H9 (cell line): ENCODE measurements around the gene CHD1. TPM values are rescaled to one million over a fixed set of nuclear protein-coding genes. Genes with fewer than 3 reads are reported as not detected.

Experiments used
- DNase-seq: peaks from one replicate; pipeline ENCODE4 v3.0.0-alpha.2; 2017
- H2AFZ ChIP-seq: one replicate; pipeline ENCODE4 v1.6.1; 2013; ENCODE audit warnings: mild to moderate bottlenecking, low read length, control low read depth, moderate library complexity
- H2AK5ac ChIP-seq: 2 replicates; pipeline ENCODE4 v1.6.1; 2013; ENCODE audit warnings: low read length, control low read depth, mixed read lengths; ENCODE audit not compliant: insufficient read length
- H2BK120ac ChIP-seq: one replicate; pipeline ENCODE4 v1.6.1; 2013; ENCODE audit warnings: low read depth, mild to moderate bottlenecking, low read length, control low read depth, inconsistent platforms; ENCODE audit not compliant: poor library complexity, severe bottlenecking
- H2BK12ac ChIP-seq: 2 replicates; pipeline ENCODE4 v1.6.1; 2013; ENCODE audit warnings: low read length, control low read depth, mixed read lengths, low read depth; ENCODE audit not compliant: insufficient read length
- H2BK15ac ChIP-seq: 2 replicates; pipeline ENCODE4 v1.6.1; 2013; ENCODE audit warnings: low read depth, low read length, control low read depth
- H2BK20ac ChIP-seq: one replicate; pipeline ENCODE4 v1.6.1; 2013; ENCODE audit warnings: low read depth, mild to moderate bottlenecking, low read length, control low read depth, inconsistent platforms; ENCODE audit not compliant: poor library complexity, severe bottlenecking
- H2BK5ac ChIP-seq: 2 replicates; pipeline ENCODE4 v1.6.1; 2013; ENCODE audit warnings: low read length, control low read depth, mixed read lengths; ENCODE audit not compliant: insufficient read length
- H3K14ac ChIP-seq: 2 replicates; pipeline ENCODE4 v1.6.1; 2013; ENCODE audit warnings: low read length, control low read depth; ENCODE audit not compliant: insufficient read depth
- H3K18ac ChIP-seq: 2 replicates; pipeline ENCODE4 v1.6.1; 2013; ENCODE audit warnings: low read depth, mild to moderate bottlenecking, mixed read lengths, low read length, control low read depth; ENCODE audit not compliant: insufficient read length
- H3K23ac ChIP-seq: 2 replicates; pipeline ENCODE4 v1.6.1; 2013; ENCODE audit warnings: low read length, control low read depth, mixed read lengths, low read depth; ENCODE audit not compliant: insufficient read length
- H3K23me2 ChIP-seq: 2 replicates; pipeline ENCODE4 v1.6.1; 2013; ENCODE audit warnings: low read depth, mild to moderate bottlenecking, mixed read lengths, low read length, control low read depth; ENCODE audit not compliant: insufficient read length, poor library complexity, severe bottlenecking
- H3K27ac ChIP-seq: 2 replicates; pipeline ENCODE4 v1.5.1; 2013; ENCODE audit warnings: low read length, control low read depth, mixed read lengths, low read depth; ENCODE audit not compliant: insufficient read length
- H3K27me3 ChIP-seq: 2 replicates; pipeline ENCODE4 v1.6.1; 2013; ENCODE audit warnings: low read length, control low read depth, inconsistent platforms; ENCODE audit not compliant: insufficient read depth
- H3K4ac ChIP-seq: 2 replicates; pipeline ENCODE4 v1.6.1; 2013; ENCODE audit warnings: low read depth, mild to moderate bottlenecking, control low read depth, inconsistent platforms, low read length, moderate library complexity
- H3K4me1 ChIP-seq: 2 replicates; pipeline ENCODE4 v1.6.1; 2013; ENCODE audit warnings: low read length, control low read depth, inconsistent platforms; ENCODE audit not compliant: insufficient read depth
- H3K4me2 ChIP-seq: 2 replicates; pipeline ENCODE4 v1.6.1; 2013; ENCODE audit warnings: low read length, control low read depth, mixed read lengths; ENCODE audit not compliant: insufficient read length, insufficient read depth
- H3K56ac ChIP-seq: 2 replicates; pipeline ENCODE4 v1.6.1; 2013; ENCODE audit warnings: low read depth, mild to moderate bottlenecking, mixed read lengths, low read length, control low read depth; ENCODE audit not compliant: insufficient read length
- H3K79me1 ChIP-seq: 2 replicates; pipeline ENCODE4 v1.6.1; 2013; ENCODE audit warnings: low read depth, mild to moderate bottlenecking, moderate library complexity, low read length, control low read depth, inconsistent platforms; ENCODE audit not compliant: insufficient read depth, poor library complexity, severe bottlenecking
- H3K79me2 ChIP-seq: 2 replicates; pipeline ENCODE4 v1.6.1; 2013; ENCODE audit warnings: low read length, control low read depth, inconsistent platforms; ENCODE audit not compliant: insufficient read depth
- H3K9ac ChIP-seq: 2 replicates; pipeline ENCODE4 v1.6.1; 2013; ENCODE audit warnings: low read length, control low read depth, mixed read lengths; ENCODE audit not compliant: insufficient read length; ENCODE audit errors: extremely low read depth
- H3K9me3 ChIP-seq: one replicate; pipeline ENCODE4 v1.6.1; 2013; ENCODE audit warnings: low read depth, low read length, inconsistent platforms; ENCODE audit not compliant: control insufficient read depth
- H3T11ph ChIP-seq: one replicate; pipeline ENCODE4 v1.6.1; 2013; ENCODE audit warnings: mild to moderate bottlenecking, low read length, control low read depth, inconsistent platforms
- H4K20me1 ChIP-seq: one replicate; pipeline ENCODE4 v1.6.1; 2013; ENCODE audit not compliant: control insufficient read depth, insufficient read length, insufficient read depth
- H4K5ac ChIP-seq: 2 replicates; pipeline ENCODE4 v1.6.1; 2013; ENCODE audit warnings: low read depth, mild to moderate bottlenecking, mixed read lengths, low read length, control low read depth; ENCODE audit not compliant: insufficient read length
- H4K8ac ChIP-seq: replicated peaks from 2 replicates; pipeline ENCODE4 v1.6.1; 2013; ENCODE audit warnings: low read length, control low read depth, mixed read lengths, low read depth; ENCODE audit not compliant: insufficient read length
- H4K91ac ChIP-seq: 2 replicates; pipeline ENCODE4 v1.6.1; 2013; ENCODE audit warnings: low read depth, mild to moderate bottlenecking, moderate library complexity, mixed read lengths, low read length, control low read depth; ENCODE audit not compliant: insufficient read length
- H3K27ac Mint-ChIP-seq, 3 experiments: 2 replicates in 2 of 3; 3 replicates in 1 of 3; pipeline ENCODE4 v1.8.0; 2020 to 2021; ENCODE audit warnings: mixed read lengths in 3 of 3, mild to moderate bottlenecking in 1 of 3, moderate library complexity in 1 of 3
- H3K27me3 Mint-ChIP-seq: 2 replicates; pipeline ENCODE4 v1.8.0; 2021; ENCODE audit warnings: low read depth, mild to moderate bottlenecking, moderate library complexity, mixed read lengths
- H3K36me3 Mint-ChIP-seq, 3 experiments: 2 replicates in 2 of 3; 3 replicates in 1 of 3; pipeline ENCODE4 v1.8.0; 2020 to 2021; ENCODE audit warnings: low read depth in 3 of 3, mixed read lengths in 3 of 3; ENCODE audit not compliant: insufficient read depth in 1 of 3
- H3K4me1 Mint-ChIP-seq, 2 experiments: 2 replicates each; pipeline ENCODE4 v1.8.0; 2020; ENCODE audit warnings: mixed read lengths in 2 of 2
- H3K4me3 Mint-ChIP-seq, 2 experiments: 2 replicates in 1 of 2; 3 replicates in 1 of 2; pipeline ENCODE4 v1.8.0; 2020 to 2021; ENCODE audit warnings: mild to moderate bottlenecking in 2 of 2, mixed read lengths in 2 of 2, moderate library complexity in 1 of 2
- H3K9me3 Mint-ChIP-seq, 2 experiments: 2 replicates in 1 of 2; 3 replicates in 1 of 2; pipeline ENCODE4 v1.8.0; 2020; ENCODE audit warnings: mild to moderate bottlenecking in 2 of 2, mixed read lengths in 2 of 2, moderate library complexity in 1 of 2
- WGBS: extraction: QIAGEN DNeasy Blood & Tissue Kit; methylation state at CpG from one replicate; pipeline ENCODE4 v1.1.7; 2013; ENCODE audit warnings: missing lambda C conversion rate, low lambda C conversion rate, mixed read lengths; ENCODE audit not compliant: insufficient read length; ENCODE audit errors: extremely low coverage; 5-methylcytosine and 5-hydroxymethylcytosine counted together
- total RNA-seq: library from RNA; stranded (reverse); gene quantifications from 2 replicates; pipeline ENCODE4 v1.2.1, GENCODE V29; 2021
- TF ChIP-seq, protein P1 (sequence below): fragments of 200-600 bp; sonication (generic); conservative IDR thresholded peaks from 3 replicates; pipeline ENCODE4 v1.8.0; 2021; ENCODE audit warnings: antibody characterized with exemption, mild to moderate bottlenecking

CHD1 gene
- total RNA-seq, 1 experiment from 2014 or later = 62.7 TPM

DNA sequence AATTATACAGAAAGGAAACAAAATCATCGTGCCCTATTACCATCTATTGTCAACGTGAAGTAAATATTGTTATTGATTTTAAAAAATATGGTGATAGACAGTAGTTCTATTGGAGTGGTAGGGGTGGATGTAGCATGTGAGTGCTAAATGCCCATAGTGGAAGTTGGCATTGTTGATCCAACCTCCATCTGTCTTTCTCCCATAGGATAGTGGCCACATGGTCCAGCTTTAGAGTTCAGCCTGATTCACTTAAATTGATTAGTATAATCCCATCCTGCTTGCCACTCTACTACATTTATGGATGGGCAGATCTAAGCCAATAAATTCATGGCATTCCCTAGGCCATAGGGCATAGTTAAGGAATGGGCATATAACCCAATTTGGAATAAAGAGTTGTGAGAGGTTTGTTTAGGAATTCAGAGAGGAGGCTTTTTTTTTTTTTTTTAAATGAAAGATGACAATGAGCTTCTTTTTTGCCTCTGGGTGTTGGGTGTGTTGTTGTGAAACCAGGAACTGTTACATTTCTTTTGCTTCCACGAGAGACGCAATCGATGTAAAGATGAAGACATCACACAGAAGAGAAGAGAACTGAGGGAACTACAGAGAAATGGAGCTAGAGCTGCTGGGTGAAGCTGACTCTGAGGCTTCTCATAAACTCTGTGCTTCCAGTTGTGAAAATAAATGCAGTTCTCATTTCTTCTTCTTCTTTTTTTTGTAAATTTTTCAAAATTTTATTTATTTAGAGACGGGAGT, 12.5 kb upstream of the CHD1 start:
- no peak for DNase-seq
- Mint-ChIP-seq H3K4me3 (no peak overlapping the region), H3K27me3 (no peaks in the 10 kb centered on the region), H3K9me3 (no peaks in the 10 kb centered on the region), H3K36me3 (no peaks in the 10 kb centered on the region), H3K4me1 (peaks cover 25 to 30% of the 10 kb centered on the region in 2 experiments), H3K27ac (no peak overlapping the region)
- Histone ChIP-seq H3K9ac (no peak overlapping the region), H3K27me3 (no peaks in the 10 kb centered on the region), H3K14ac (no peak overlapping the region), H2AK5ac (no peak overlapping the region), H2BK120ac (no peak overlapping the region), H3K79me2 (no peaks in the 10 kb centered on the region), H4K20me1 (no peaks in the 10 kb centered on the region), H2BK15ac (no peak overlapping the region), H3K56ac (no peak overlapping the region), H3K27ac (no peak overlapping the region), H3K23me2 (no peaks in the 10 kb centered on the region), H3K9me3 (no peaks in the 10 kb centered on the region), H2BK20ac (no peak overlapping the region), H3K18ac (no peak overlapping the region), H2AFZ (no peak overlapping the region), H3K23ac (no peak overlapping the region), H4K8ac (no peak overlapping the region), H3K79me1 (no peaks in the 10 kb centered on the region), H4K5ac (no peak overlapping the region), H3K4ac (no peak overlapping the region), H2BK5ac (no peak overlapping the region), H3K4me2 (no peak overlapping the region), H3K4me1 (0 out of 2 replicates have a peak, but pooled peaks cover 5% of the 10 kb centered on the region), H4K91ac (no peak overlapping the region), H3T11ph (no peak overlapping the region), H2BK12ac (no peak overlapping the region)
- WGBS = no CpG with 5 or more reads among the region's 6 CpGs
- TF ChIP-seq, protein P1, sequence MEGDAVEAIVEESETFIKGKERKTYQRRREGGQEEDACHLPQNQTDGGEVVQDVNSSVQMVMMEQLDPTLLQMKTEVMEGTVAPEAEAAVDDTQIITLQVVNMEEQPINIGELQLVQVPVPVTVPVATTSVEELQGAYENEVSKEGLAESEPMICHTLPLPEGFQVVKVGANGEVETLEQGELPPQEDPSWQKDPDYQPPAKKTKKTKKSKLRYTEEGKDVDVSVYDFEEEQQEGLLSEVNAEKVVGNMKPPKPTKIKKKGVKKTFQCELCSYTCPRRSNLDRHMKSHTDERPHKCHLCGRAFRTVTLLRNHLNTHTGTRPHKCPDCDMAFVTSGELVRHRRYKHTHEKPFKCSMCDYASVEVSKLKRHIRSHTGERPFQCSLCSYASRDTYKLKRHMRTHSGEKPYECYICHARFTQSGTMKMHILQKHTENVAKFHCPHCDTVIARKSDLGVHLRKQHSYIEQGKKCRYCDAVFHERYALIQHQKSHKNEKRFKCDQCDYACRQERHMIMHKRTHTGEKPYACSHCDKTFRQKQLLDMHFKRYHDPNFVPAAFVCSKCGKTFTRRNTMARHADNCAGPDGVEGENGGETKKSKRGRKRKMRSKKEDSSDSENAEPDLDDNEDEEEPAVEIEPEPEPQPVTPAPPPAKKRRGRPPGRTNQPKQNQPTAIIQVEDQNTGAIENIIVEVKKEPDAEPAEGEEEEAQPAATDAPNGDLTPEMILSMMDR = no peak
